Measurements from ENCODE around the gene POLRMT. TPM values are rescaled to one million over a fixed set of nuclear protein-coding genes. Genes with fewer than 3 reads are reported as not detected.
"Not testable (repeated sequence)": the region's sequence is repeated elsewhere in the genome, so short reads cannot be mapped to it uniquely, and the experiment has no call there.

The POLRMT gene
- total RNA-seq, 1 experiment from 2014 or later, result 25.0 TPM

DNA sequence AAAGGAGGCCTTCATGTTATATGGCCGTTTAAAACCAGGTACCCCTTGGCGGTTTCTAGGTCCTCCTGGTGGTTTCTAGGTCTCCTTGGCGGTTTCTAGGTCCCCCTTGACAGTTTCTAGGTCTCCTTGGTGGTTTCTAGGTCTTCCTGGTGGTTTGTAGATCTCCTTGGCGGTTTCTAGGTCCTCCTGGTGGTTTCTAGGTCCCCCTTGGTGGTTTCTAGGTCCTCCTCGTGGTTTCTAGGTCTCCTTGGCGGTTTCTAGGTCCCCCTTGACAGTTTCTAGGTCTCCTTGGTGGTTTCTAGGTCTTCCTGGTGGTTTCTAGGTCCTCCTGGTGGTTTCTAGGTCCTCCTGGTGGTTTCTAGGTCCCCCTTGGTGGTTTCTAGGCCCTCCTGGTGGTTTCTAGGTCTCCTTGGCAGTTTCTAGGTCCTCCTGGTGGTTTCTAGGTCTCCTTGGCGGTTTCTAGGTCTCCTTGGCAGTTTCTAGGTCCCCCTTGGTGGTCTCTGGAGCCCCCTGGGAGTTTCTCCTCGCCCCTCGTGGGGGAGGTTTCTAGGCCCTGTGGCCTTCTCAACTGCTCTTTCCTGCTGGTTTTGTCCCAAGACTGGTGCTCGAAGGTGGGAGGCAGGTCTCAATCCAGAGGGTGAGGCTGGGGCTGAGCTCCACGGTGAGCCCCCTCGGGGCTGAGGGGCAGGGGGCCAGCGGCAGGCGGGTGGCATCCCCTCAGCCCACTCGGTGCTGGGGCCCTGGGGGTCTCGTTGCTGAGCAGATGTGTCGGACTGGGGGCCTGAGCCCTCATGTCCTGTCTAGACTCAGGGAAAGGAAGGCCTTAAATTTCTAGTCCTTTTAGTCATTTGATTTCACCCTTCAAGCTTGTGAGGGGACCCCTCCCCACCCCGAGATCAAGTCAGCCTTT, 35.7 kb downstream of the POLRMT start:
- no peak for DNase-seq (ENCODE audit: extremely low read depth, low read depth)

- DNase-seq (ENCODE audit: extremely low read depth, low read depth), result no peak
Observed at GRCh38 chr19:596263-596655, 37.1 kb downstream of the POLRMT start.

GRCh38 chr19:595326-596262, 37.7 kb downstream of the POLRMT start:
- no peak for DNase-seq (ENCODE audit: extremely low read depth, low read depth)

GRCh38 chr19:594265-594870, 39.0 kb downstream of the POLRMT start:
- no peak for DNase-seq (ENCODE audit: extremely low read depth, low read depth)

DNA sequence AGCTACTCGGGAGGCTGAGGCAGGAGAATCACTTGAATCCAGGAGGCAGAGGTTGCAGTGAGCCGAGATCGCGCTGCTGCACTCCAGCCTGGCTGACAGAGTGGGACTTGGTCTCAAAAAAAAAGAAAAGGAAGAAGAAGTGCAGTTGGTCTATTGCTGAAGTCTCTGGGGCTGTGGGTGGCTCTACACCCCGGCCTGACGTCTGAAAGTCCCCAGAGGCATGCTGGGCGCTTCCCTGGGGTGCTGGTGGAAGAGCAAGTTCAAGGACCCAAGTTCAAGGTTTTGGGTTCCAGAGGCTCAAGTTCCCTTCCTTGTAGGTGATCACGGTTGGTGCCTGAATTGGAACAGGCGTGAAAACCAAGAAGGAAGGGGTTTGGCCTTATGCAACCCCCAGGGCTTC, 39.8 kb downstream of the POLRMT start:
- no peak for DNase-seq (ENCODE audit: extremely low read depth, low read depth)

GRCh38 chr19:593055-593454, 40.3 kb downstream of the POLRMT start:
- no peak for DNase-seq (ENCODE audit: extremely low read depth, low read depth)

DNA sequence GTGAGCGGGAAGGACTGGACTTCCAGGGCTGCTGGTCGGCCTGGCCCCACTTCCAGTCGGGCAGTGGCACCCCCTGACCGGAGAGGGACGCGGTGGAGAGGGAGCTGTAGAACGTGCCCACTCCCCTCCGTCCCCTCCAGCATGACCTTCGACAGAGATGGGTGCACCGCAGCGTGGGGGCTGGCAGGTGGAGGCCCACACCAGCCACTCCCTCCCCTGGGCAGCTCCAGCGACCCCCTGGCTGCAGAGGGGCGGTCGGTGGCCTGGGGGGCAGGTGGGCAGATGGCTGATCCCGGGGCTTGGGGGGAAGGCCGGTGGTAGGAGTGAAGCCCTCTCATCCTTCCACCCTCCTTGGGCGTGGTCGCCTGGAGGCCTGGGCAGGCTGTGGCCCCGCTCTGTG, 41.2 kb downstream of the POLRMT start:
- DNase-seq (ENCODE audit: extremely low read depth, low read depth), result no peak

- no peak for DNase-seq (ENCODE audit: extremely low read depth, low read depth)
Observed at GRCh38 chr19:591099-591958, 42.0 kb downstream of the POLRMT start.

GRCh38 chr19:590750-591098, 42.6 kb downstream of the POLRMT start:
- DNase-seq (ENCODE audit: extremely low read depth, low read depth), result no peak

DNA sequence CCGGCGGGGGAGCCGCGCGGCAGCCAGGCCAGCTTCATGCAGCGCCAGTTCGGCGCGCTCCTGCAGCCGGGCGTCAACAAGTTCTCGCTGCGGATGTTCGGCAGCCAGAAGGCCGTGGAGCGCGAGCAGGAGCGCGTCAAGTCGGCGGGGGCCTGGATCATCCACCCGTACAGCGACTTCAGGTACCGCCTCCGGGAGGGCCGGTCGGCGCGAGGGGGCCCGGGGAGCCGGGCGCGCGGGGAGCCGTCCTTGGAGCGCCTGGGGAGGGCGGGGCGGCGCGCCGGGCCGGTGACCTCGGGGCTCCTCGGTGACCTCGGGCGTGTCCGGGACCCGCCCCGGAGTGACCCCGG, 43.0 kb downstream of the POLRMT start:
- no peak for DNase-seq (ENCODE audit: extremely low read depth, low read depth)

- DNase-seq (ENCODE audit: extremely low read depth, low read depth), result no peak
Observed at GRCh38 chr19:589693-590395, 43.5 kb downstream of the POLRMT start, which contains the start of gene HCN2. Gene HCN2, plus strand, starts transcription at chr19:589881. Its CDS starts 65 bp downstream, at chr19:589946.

- DNase-seq (ENCODE audit: extremely low read depth, low read depth), result no peak
Observed at GRCh38 chr19:588741-589692, 44.3 kb downstream of the POLRMT start.

GRCh38 chr19:588093-588740, 45.1 kb downstream of the POLRMT start:
- DNase-seq (ENCODE audit: extremely low read depth, low read depth), result peak; percentile 79

- no peak for DNase-seq (ENCODE audit: extremely low read depth, low read depth)
Observed at GRCh38 chr19:585551-586110, 47.7 kb downstream of the POLRMT start.

DNA sequence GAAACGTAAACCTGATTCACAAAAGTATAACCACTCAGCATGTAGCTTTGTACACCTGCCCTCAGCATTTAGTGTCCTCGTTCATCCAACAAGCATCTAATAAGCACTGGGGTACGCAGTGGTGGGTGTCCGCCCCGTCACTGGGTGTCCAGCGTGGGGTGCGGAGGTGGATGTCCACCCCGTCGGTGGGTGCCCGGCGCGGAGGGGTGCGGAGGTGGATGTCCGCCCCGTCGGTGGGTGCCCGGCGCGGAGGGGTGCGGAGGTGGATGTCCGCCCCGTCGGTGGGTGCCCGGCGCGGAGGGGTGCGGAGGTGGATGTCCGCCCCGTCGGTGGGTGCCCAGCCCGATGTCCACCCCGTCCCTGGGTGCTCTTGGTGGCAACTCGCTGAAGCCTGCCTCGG, 48.2 kb downstream of the POLRMT start:
- not testable (repeated sequence) for DNase-seq (ENCODE audit: extremely low read depth, low read depth)

- no peak for DNase-seq (ENCODE audit: extremely low read depth, low read depth)
Observed at GRCh38 chr19:584240-585001, 48.9 kb downstream of the POLRMT start.

GRCh38 chr19:583968-584239, 49.4 kb downstream of the POLRMT start:
- DNase-seq (ENCODE audit: extremely low read depth, low read depth), result no peak
